ENCODE data around the gene FEM1B. TPM values are rescaled to one million over a fixed set of nuclear protein-coding genes. Genes with fewer than 3 reads are reported as not detected.

Gene FEM1B
- total and polyA plus RNA-seq, 2 of the 8 experiments (the other 6 are each of a cell fraction or from before 2014, with no cell fraction given) = 36.1 to 83.8 TPM

DNA sequence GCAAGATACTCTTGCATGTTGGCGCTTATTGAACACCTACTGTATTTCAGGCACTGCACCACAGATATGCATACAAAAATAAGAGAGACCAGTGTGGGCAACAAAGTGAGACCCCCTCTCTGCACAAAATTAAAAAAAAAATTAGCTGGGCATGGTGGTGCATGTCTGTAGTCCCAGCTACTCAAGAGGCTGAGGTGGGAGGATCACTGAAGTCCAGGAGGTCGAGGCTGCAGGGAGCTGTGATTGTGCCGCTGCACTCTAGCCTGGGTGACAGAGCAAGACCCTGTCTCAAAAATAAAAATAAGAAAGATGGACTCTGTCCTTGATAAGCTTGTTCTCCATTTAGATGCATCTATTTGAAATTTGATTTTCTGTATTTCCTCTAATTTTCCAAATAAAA, 20.8 kb downstream of the FEM1B start:
- Histone ChIP-seq H2BK15ac (ENCODE audit: low read length) (no peak overlapping the region), H4K91ac (replicated peaks; ENCODE audit: insufficient read length, low read length) (no peak overlapping the region), H3K9ac (replicated peaks in 1 of 4; ENCODE audit: extremely low read depth in 1 of 4, low read depth in 3 of 4, low read length in 3 of 4) (no peak overlapping the region), H3K79me1 (ENCODE audit: low read depth, low read length) (no peaks in the 10 kb centered on the region), H4K8ac (ENCODE audit: extremely low read depth, insufficient read depth, low read length) (no peak overlapping the region), H3K27me3 (replicated peaks in 1 of 4; ENCODE audit: control insufficient read depth in 3 of 4, extremely low read depth in 1 of 4, insufficient read depth in 3 of 4, low read length in 3 of 4) (no peaks in the 10 kb centered on the region), H2BK12ac (ENCODE audit: low read depth, low read length) (no peak overlapping the region), H3K23ac (ENCODE audit: insufficient read length) (no peak overlapping the region), H4K20me1 (replicated peaks in 1 of 2; ENCODE audit: control insufficient read depth in 1 of 2, insufficient read depth in 2 of 2, low read length in 2 of 2) (peaks cover 1 to 2% of the 10 kb centered on the region in 2 experiments), H2AK5ac (ENCODE audit: low read depth, low read length) (no peak overlapping the region), H3K18ac (ENCODE audit: extremely low read depth, low read length) (no peak overlapping the region), H3K27ac (ENCODE audit: low read depth, low read length) (no peak overlapping the region), H3K4me2 (ENCODE audit: insufficient read depth in 1 of 2, low read depth in 2 of 2, low read length in 2 of 2) (no peak overlapping the region), H3K56ac (replicated peaks; ENCODE audit: insufficient read length, low read depth, low read length) (no peak overlapping the region), H2AFZ (ENCODE audit: low read length) (no peak overlapping the region), H3K36me3 (ENCODE audit: control insufficient read depth in 2 of 4, insufficient read depth in 4 of 4, low read length in 3 of 4) (peaks cover 0 to 4% (median 1%) of the 10 kb centered on the region in 4 experiments; a peak in 1 of 8 replicates), H3K9me3 (ENCODE audit: insufficient read depth in 2 of 2, low read depth in 1 of 2, low read length in 1 of 2) (no peaks in the 10 kb centered on the region), H3K4ac (replicated peaks; ENCODE audit: insufficient read length, low read depth, low read length) (no peak overlapping the region), H2BK5ac (ENCODE audit: low read depth, low read length) (no peak overlapping the region), H3K79me2 (ENCODE audit: control insufficient read depth in 1 of 2, insufficient read depth in 2 of 2, low read length in 2 of 2) (peaks cover 0 to 11% of the 10 kb centered on the region in 2 experiments; a peak in 1 of 4 replicates), H3K4me1 (replicated peaks in 1 of 4; ENCODE audit: control insufficient read depth in 3 of 4, insufficient read depth in 4 of 4, low read length in 3 of 4) (peaks cover 0 to under 1% (median 0%) of the 10 kb centered on the region in 4 experiments; a peak in 1 of 7 replicates), H3K23me2 (ENCODE audit: low read depth, low read length) (no peaks in the 10 kb centered on the region; the same call in 1 of the 2 replicates), H2BK120ac (replicated peaks; ENCODE audit: low read depth, low read length) (no peak overlapping the region), H2BK20ac (ENCODE audit: low read length) (no peak overlapping the region), H4K5ac (ENCODE audit: insufficient read length, low read depth, low read length) (no peak overlapping the region), H3K14ac (ENCODE audit: insufficient read length) (no peak overlapping the region), H3K4me3 (ENCODE audit: extremely low read depth in 1 of 4, insufficient read depth in 2 of 4, low read depth in 3 of 4, low read length in 4 of 4) (no peak overlapping the region)
- FAIRE-seq = no peak
- no peak for TF ChIP-seq SIN3A (conservative IDR thresholded peaks at IDR 0.05 in 1 of 2, IDR thresholded peaks at IDR 0.05 in 1 of 2; ENCODE audit: low read depth in 1 of 2, low read length in 2 of 2)
- no peak for TF ChIP-seq CBX5 (IDR thresholded peaks at IDR 0.05; ENCODE audit: low read depth, low read length)
- TF ChIP-seq TAF7 (optimal IDR thresholded peaks at IDR 0.05; ENCODE audit: borderline replicate concordance, low read depth, low read length) = no peak
- TF ChIP-seq RBBP5 (IDR thresholded peaks at IDR 0.05; ENCODE audit: borderline replicate concordance, low read depth, low read length) = no peak
- TF ChIP-seq CHD1 (IDR thresholded peaks at IDR 0.05; ENCODE audit: low read depth, low read length) = no peak
- no peak for TF ChIP-seq CEBPB (IDR thresholded peaks at IDR 0.05; ENCODE audit: low read depth, low read length)
- no peak for TF ChIP-seq TBP (IDR thresholded peaks at IDR 0.05; ENCODE audit: low read depth, low read length)
- no peak for TF ChIP-seq KDM5A (IDR thresholded peaks at IDR 0.05; ENCODE audit: low read length)
- WGBS, 2 experiments (ENCODE audit: extremely low coverage in 1 of 2, insufficient coverage in 1 of 2, insufficient read length in 1 of 2, insufficient replicate concordance in 2 of 2, low coverage in 1 of 2, low lambda C conversion rate in 2 of 2, missing lambda C conversion rate in 1 of 2) = 100% methylated on average over 3 of the region's 3 CpGs; no CpG with 5 or more reads in 1 of the 2 experiments
- CTCF ChIA-PET (ENCODE audit: partially characterized antibody) = interaction anchor here (0.7 to 11.3 kb wide), 3 partner anchors 6 to 1275 kb away, joined by 3 to 85 read pairs (median 5); no protein-coding TSS in a partner anchor
- POLR2A ChIA-PET (ENCODE audit: partially characterized antibody) = interaction anchor here (0.7 to 2.2 kb wide), 7 partner anchors 15 to 73 kb away, joined by 3 to 6 read pairs (median 3); no protein-coding TSS in a partner anchor
- no peak for DNase-seq (ENCODE audit: low read depth in 1 of 2, low spot score in 2 of 2)

Data from H1 (cell line).